NCI-H2227 treated with DMSO at 0.1 percent for 48 hours (cell line): ENCODE measurements around the gene INPP4B.
"Not testable (repeated sequence)": the region's sequence is repeated elsewhere in the genome, so short reads cannot be mapped to it uniquely, and the experiment has no call there.

Source experiments
- DNase-seq: peaks from one replicate; lab custom pipeline; 2025; lab: John Stamatoyannopoulos, UW

The INPP4B gene

DNA sequence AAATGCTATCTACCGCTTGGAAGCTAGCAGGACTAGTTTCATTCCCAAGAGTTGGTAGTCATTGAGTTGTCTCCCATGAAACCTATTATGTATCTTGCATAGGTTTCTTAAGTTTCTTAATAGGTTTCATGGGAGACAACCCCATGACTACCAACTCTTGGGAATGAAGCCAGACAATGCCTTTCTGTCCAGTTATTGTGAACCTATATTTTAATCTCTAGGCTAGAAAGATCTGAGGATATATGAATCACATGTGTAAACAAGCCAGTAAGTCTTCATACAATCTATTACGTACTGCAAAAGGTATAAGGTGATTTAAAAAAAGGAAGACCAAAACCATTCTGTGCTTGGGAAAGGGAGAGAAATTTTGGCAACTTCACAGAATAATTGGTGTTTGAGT is 162.6 kb downstream of the INPP4B start:
- no peak for DNase-seq

- DNase-seq: no peak
Measured at GRCh38 chr4:142671516-142671915, 174.6 kb downstream of the INPP4B start.

DNA sequence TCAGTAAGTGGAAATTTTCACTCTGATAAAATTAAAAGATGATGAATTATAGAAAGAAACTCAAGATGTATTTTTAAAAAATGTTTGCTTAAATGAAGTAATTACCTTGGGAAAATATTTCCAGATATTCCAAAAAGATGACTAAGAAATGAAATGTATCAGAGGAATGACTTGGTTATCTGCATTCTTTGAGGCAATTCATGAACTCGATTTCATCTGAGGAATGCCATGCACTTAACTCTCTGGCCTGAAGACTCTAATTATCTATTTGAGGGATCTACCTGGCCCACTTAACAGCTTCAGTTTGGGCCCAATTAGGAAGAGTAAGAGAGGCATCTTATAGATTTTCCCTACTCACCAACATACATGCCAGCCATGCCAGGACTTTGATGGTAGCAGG is 182.3 kb downstream of the INPP4B start:
- no peak for DNase-seq

DNA sequence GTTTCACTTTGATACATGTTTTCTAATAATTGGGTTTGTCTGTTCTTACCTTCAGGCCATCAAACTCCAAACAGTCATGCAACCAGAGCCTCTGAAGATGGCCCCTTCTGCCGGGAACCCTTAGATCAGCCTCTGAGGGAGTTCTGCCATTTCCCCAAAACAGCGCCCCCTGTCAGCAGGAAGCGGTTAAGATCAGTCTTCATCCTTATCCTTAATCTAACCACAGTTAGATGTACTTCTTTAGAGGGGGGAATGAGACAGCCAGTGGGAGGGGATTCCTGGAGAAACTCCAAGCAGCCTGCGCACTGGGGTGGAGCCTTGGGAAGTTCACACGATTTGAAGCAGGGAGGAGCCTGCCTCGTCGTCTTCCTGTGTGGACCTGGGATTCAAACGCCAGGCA is 185.4 kb downstream of the INPP4B start:
- DNase-seq: no peak

GRCh38 chr4:142656178-142656577 is 189.9 kb downstream of the INPP4B start:
- no peak for DNase-seq

DNA sequence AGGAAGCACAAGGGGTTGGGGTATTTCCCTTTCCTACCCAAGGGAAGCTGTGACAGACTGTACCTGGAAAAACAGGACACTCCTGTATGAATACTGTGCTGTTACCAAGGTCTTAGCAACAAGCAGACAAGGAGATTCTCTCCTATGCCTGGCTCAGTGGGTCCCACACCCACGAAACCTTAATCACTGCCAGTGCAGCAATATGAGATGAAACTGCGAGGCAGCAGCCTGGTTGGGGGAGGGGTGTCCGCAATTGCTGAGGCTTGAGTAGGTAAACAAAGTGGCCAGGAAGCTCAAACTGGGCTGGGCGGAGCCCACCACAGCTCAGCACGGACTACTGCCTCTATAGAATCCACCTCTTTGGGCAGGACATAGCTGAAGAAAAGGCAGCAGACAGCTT is 197.7 kb downstream of the INPP4B start:
- no peak for DNase-seq

- DNase-seq: no peak
Measured at GRCh38 chr4:142645475-142646108, 200.5 kb downstream of the INPP4B start.

DNA sequence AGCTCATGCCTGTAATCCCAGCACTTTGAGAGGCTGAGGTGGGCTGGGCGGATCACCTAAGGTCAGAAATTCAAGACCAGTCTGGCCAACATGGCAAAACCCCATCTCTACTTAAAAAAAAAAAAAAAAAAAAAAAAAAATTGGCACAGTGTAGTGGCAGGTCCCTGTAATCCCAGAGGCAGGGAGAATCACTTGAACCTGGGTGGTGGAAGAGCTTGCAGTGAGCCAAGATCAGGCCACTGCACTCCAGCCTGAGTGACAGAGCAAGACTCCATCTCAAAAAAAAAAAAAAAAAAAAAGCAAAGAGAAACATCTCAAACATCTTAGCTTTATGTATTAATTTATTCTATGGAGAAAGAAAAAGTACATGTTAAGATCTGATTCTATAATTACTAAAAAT is 201.5 kb downstream of the INPP4B start:
- DNase-seq: not testable (repeated sequence)

GRCh38 chr4:142637614-142638013 is 208.5 kb downstream of the INPP4B start:
- DNase-seq: no peak

GRCh38 chr4:142631836-142632235 is 214.3 kb downstream of the INPP4B start:
- DNase-seq: no peak

DNA sequence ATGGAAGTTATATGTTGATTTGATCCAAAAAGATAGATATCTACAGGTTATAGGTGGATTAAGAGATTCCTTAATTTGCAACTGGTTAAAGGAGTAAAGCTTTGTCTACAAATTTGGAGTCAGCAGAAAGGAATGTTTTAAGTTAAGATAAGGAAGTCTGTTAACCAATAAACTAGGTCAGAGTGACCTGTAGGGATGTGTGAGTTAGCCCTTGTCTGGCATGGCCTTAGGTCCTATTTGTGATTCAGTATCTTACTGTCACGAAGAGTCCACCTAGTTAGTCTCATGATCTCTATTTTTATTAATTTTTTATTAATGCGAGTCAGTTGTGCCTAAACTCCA is 230.8 kb downstream of the INPP4B start:
- no peak for DNase-seq

- no peak for DNase-seq
Measured at GRCh38 chr4:142614621-142615323, 231.3 kb downstream of the INPP4B start.

DNA sequence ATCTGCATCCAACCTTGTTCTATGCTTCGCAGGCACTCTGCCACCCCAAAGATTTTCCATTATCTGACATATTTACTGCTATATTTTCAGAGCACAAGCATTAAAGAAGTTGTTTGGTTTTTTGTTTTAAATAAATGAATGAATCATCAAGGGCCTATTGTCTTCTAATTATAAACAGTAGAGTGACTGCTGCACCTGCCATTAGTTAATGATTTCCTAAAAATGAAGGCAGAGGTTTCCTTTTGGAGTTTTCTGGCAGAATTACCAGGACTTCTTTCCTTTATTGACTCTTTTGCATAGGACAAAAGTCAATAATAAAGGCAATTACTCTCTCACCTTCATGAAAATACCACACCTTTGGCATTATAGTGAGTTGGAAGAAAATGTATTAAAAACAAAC is 238.1 kb downstream of the INPP4B start:
- no peak for DNase-seq

GRCh38 chr4:142600952-142601351 is 245.1 kb downstream of the INPP4B start:
- no peak for DNase-seq

DNA sequence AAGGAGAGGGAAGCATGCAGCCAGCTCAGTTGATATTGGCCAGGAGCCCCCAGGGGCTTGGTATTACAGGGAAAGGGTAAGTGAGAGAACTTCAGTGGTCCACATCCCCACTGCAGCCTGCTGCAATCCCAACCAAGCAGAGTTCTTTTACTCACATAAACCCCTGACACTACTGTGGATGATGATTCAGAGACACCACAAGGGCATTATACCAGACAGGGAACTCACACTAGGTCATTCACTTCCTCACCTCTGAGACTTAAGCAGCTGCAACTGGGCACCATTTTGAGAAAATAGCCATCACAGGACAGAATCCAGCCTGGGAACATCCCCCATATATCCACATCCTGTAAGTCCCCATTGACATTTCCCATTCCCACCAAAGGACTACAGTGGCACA is 248.0 kb downstream of the INPP4B start:
- DNase-seq: no peak

GRCh38 chr4:142596595-142596994 is 249.5 kb downstream of the INPP4B start:
- DNase-seq: no peak

DNA sequence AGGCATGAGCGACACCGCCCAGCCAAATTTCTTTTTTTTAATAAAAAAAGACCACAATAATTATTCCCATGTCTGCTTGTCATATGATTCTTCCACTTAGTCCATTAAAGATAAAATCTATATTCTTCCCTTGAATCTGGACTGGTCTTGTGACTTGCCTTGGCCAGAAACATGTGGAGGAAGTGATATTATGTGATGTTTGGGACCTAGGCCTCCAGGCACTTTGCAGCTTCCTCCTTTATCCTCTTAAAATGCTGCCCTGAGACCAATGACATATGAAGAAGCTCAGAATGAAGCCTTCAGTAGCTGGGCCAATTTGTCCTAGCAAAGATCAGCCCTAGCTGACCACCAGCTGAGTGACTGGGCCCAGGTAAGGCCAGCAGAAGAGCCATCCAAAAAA is 250.0 kb downstream of the INPP4B start:
- DNase-seq: no peak

DNA sequence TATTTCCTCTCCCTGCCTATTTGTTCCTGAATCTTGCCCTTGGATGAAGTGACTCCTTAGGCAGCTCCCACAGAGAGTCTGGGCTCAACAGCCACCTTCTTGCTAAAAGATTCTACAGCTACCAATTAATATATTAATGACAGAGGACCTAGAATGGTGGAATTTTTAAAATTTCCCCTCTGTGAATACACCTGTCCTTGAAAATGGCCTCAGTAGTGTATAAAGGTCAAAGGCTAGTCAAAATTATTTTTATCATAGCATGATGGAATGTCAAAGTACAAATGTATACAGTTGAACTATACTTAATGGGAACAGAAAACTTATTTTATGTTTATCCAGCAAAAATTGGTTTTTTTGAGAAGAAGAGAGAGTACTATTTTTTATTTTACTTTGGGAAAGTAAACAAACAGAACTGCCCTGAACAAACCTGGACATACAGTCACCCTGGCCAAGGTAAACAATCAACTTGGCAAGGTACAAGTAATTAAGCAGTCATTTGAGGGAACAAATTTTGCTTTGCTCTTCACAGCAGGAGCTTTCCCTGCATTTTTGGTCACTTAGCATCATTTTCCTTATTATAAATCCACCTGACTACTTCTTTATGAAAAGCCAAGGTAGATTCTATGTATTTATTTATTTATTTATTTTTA is 250.8 kb downstream of the INPP4B start:
- no peak for DNase-seq

DNA sequence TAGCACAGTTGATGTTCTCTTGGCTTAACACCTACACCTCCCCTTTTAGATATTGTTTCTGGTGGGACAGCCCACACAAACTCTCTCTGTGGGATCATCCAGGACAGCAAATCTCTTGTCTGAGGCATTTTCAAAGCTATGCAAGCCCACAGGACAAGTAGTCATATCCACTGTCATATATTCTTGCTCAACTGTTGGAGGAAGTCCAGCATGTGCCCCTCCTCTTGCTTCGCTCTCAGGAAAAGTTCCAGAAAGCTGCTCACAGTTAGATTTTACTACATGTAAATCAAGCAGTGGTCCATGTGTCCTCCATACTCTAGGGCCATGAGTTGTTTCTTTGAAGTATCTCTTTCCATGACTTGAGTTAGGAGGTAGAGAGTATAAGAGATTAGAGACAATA is 260.7 kb downstream of the INPP4B start:
- DNase-seq: no peak

DNA sequence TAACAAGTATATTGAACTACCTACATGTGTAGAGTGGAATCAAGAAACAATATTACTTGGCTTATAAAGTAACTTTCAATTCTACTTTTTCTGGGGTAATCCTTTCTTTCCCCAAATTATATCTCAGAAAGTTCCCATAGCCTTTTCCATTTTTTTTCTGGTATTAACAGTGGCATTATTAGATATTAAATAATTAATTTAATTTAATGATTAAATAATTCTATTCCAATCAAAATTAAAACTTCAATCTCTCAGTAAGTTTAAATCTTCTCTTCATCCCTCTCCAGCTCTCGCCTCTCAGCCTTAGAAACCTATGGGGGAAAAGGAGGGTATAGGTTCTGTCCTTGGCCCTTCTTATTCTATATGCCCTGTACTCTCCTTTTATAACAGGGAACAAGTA is 262.4 kb downstream of the INPP4B start:
- DNase-seq: no peak

DNA sequence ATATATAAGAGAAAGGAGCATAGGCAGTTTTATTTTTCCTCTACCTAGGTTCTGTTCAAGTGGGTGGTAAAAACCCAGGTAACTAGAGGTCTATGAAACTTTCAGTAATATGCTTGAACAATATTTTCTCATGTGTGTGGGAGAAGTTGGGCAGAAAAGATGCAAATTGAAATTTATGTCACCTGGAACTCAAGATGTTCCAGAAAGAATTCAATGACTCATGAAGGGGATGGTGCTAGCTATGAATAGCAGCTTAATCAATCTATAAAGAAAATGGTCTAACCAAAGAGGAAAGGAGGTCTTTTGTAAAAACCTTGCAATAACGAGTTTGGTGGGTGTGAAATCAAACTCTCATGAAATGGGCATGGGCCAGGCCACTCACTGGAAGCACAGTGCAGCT is 263.8 kb downstream of the INPP4B start:
- DNase-seq: no peak

DNA sequence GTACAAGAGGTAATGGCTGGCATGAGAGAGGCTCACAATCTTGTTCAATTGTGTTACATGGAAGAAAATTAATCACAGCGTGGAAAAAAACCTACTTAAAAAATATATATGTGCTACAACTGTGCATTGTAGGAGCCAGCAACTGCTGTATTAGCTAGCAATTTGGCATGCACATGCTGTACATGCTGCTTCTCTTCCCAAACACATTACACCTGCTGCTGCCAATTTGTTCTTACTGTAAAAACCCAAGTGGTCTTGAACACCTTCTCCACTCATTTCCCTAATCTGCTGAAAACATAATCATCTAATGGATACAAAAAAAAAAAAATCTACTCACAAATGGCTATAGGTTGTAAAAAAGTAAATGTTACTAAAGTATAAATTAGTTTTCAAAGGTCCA is 264.2 kb downstream of the INPP4B start:
- DNase-seq: no peak

DNA sequence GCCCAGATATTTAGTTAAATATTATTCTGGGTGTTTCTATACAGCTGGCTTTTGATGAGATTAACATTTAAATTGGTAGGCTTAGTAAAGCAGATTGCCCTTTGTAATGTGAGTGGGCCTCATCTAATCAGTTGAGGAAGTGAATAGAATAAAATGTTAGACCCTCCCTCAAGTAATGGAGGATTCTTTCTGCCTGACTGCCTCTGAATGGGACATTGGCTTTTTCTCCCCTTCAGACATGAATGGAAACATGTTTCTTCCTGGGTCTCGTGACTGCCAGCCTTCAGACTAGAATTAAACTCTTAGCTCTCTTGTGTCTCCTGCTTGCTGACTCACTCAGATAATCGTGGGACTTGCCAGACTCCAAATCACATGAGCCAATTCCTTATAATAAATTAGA is 266.7 kb downstream of the INPP4B start:
- no peak for DNase-seq

- DNase-seq: no peak
Measured at GRCh38 chr4:142574306-142574705, 271.8 kb downstream of the INPP4B start.
